Measurements from ENCODE around the gene SLC1A3.

Gene SLC1A3

DNA sequence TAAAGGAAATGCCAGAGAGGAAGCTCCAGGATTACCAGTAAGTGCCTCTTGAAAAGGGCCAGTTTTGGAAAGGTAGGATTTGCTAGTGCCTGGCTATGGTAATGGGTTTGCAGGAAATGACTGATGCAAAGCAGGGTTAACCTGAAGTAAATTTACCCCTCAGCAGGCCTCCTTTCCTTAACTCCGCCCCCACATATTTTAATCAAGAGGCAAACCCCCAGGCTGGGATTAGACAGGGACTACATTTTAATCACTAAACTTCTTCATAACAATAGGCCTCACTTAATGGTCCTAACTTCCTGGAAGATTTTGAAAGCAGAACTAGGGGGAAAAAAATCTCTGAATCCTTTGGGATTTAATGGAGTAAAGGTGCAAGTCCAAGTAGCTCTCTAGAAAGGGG is 10.2 kb upstream of the SLC1A3 start:
- Mint-ChIP-seq H3K9me3 (peaks cover 10% of the 10 kb centered on the region), H3K27me3 (ENCODE audit: low read depth, poor library complexity) (peaks cover 3% of the 10 kb centered on the region), H3K36me3 (ENCODE audit: low read depth) (no peaks in the 10 kb centered on the region), H3K27ac (no peak overlapping the region), H3K4me3 (no peak overlapping the region), H3K4me1 (peaks cover 5% of the 10 kb centered on the region)
- DNase-seq: no peak
- no peak for TF ChIP-seq CTCF (IDR thresholded peaks at IDR 0.05)

DNA sequence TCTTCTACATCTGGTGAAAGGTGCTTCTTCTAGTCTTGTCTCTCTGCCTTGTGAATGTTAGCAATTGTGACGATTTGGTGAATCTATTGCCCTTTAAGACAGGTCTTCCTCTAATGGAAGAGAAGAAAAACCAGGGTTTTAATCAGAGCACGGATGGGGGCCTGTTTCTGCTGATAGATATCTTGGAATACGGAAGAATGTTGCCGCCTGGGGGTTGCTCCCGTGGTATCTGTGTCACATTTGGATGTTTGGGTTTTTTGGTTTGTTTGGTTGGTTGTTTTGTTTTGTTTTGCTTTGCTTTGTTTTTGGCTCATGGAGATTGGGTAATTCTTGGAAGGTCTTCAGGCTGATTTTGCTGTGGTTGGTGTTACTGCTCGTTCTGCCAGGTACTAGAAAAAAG is 9.7 kb upstream of the SLC1A3 start:
- Mint-ChIP-seq H3K36me3 (ENCODE audit: low read depth) (no peaks in the 10 kb centered on the region), H3K4me1 (peaks cover 5% of the 10 kb centered on the region), H3K9me3 (peaks cover 10% of the 10 kb centered on the region), H3K4me3 (no peak overlapping the region), H3K27ac (no peak overlapping the region), H3K27me3 (ENCODE audit: low read depth, poor library complexity) (peaks cover 3% of the 10 kb centered on the region)
- DNase-seq: no peak
- no peak for TF ChIP-seq CTCF (IDR thresholded peaks at IDR 0.05)

GRCh38 chr5:36598045-36598444 is 8.4 kb upstream of the SLC1A3 start:
- Mint-ChIP-seq H3K9me3 (peaks cover 10% of the 10 kb centered on the region), H3K27ac (no peak overlapping the region), H3K4me3 (no peak overlapping the region), H3K36me3 (ENCODE audit: low read depth) (no peaks in the 10 kb centered on the region), H3K27me3 (ENCODE audit: low read depth, poor library complexity) (peaks cover 3% of the 10 kb centered on the region), H3K4me1 (peaks cover 5% of the 10 kb centered on the region)
- no peak for DNase-seq
- TF ChIP-seq CTCF (IDR thresholded peaks at IDR 0.05): no peak

- no peak overlapping the region for H3K27ac Mint-ChIP-seq
- no peak for TF ChIP-seq CTCF (IDR thresholded peaks at IDR 0.05)
Measured at GRCh38 chr5:36599986-36600779, 6.2 kb upstream of the SLC1A3 start.

DNA sequence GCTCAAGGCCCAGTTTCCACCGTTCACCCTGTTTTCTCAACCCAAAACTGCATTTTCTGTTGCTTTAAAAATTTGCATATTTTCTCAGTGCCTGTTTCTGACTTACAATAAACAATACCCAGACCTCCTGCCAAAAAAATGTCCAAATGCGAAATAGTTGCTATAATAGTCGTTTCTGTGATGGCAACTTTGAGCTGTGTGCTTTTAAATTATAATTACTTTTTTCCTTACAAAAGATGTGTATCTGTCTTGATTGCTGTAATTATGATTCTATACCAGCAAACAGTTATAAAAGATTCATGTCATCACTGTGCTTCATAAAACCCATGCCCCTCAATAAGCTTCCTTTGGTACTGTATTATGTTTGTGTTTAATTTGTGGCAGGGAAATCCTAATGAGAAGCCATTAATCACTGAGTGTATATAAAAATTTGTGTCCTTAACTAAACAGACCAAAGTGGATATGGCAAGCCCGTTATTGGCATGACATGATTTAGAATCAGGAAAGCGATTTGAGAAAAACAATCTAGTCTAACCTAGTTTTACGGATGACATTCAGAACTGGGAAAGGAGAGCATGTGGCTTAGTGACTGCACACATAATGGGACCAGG is 5.4 kb upstream of the SLC1A3 start:
- Mint-ChIP-seq H3K27ac (no peak overlapping the region), H3K4me3 (no peak overlapping the region), H3K9me3 (peaks cover 10% of the 10 kb centered on the region), H3K36me3 (ENCODE audit: low read depth) (no peaks in the 10 kb centered on the region), H3K4me1 (peaks cover 25% of the 10 kb centered on the region), H3K27me3 (ENCODE audit: low read depth, poor library complexity) (peaks cover 17% of the 10 kb centered on the region)
- TF ChIP-seq CTCF (IDR thresholded peaks at IDR 0.05): no peak
- DNase-seq: no peak

More at GRCh38 chr5:36599986-36600779, 6.2 kb upstream of the SLC1A3 start:
- Mint-ChIP-seq H3K27me3 (ENCODE audit: low read depth, poor library complexity) (peaks cover 11% of the 10 kb centered on the region), H3K36me3 (ENCODE audit: low read depth) (no peaks in the 10 kb centered on the region), H3K9me3 (peaks cover 10% of the 10 kb centered on the region), H3K4me1 (peaks cover 17% of the 10 kb centered on the region), H3K4me3 (no peak overlapping the region)
- DNase-seq: no peak

Measured in nephron progenitor cell (in vitro differentiated cells).